GM13976 (cell line): ENCODE results near the gene IKZF5.
A peak's percentile ranks its signal among the peaks of the same experiment; 100 is the strongest.

Experiments
- DNase-seq: peaks from one replicate; pipeline ENCODE4 v3.0.0; 2012; ENCODE audit warnings: low spot score
- CTCF ChIP-seq: IDR thresholded peaks from 2 replicates; pipeline ENCODE4 v1.5.1; 2012; ENCODE audit warnings: borderline replicate concordance, mild to moderate bottlenecking; ENCODE audit not compliant: insufficient read depth; ENCODE audit errors: extremely low read depth, missing control alignments, control extremely low read depth
- in situ Hi-C: fragments of 300-500 bp; cut with MboI; formaldehyde crosslinking; loops from one replicate; pipeline ENCODE4 v1.12.0; 2022; ENCODE audit warnings: low sequenced_read_pairs, mixed read lengths, inconsistent platforms; ENCODE audit not compliant: unreplicated experiment

The IKZF5 gene

GRCh38 chr10:123017421-123018165, 9.0 kb upstream of the IKZF5 start:
- DNase-seq, result no peak
- TF ChIP-seq CTCF, result no peak
- in situ Hi-C loops, result no loop called here

- DNase-seq, result no peak
- in situ Hi-C loops, result no loop called here
Measured at GRCh38 chr10:123016228-123016627, 7.6 kb upstream of the IKZF5 start.

GRCh38 chr10:123014772-123015171, 6.2 kb upstream of the IKZF5 start:
- no peak for TF ChIP-seq CTCF
- no peak for DNase-seq
- in situ Hi-C loops, result no loop called here

More at GRCh38 chr10:123016228-123016627, 7.6 kb upstream of the IKZF5 start:
- no peak for TF ChIP-seq CTCF

- no peak for TF ChIP-seq CTCF
- DNase-seq, result no peak
- in situ Hi-C loops, result no loop called here
Measured at GRCh38 chr10:123013456-123014419, 5.1 kb upstream of the IKZF5 start.

- no peak for DNase-seq
- in situ Hi-C loops, result no loop called here
- no peak for TF ChIP-seq CTCF
Measured at GRCh38 chr10:123011987-123012386, 3.4 kb upstream of the IKZF5 start.

- TF ChIP-seq CTCF, result no peak
- peak; percentile 48 for DNase-seq
- in situ Hi-C loops, result no loop called here
Measured at GRCh38 chr10:123009105-123009820, 668 bp upstream of the IKZF5 start.
